ENCODE measurements around the gene TMEM87A. TPM values are rescaled to one million over a fixed set of nuclear protein-coding genes. Genes with fewer than 3 reads are reported as not detected.

The TMEM87A gene
- total and polyA plus RNA-seq, 7 donors, result 16.4 to 30.9 (median 22.0) TPM

- Histone ChIP-seq H3K27me3 (ENCODE audit: insufficient read depth in 3 of 3, low read length in 2 of 3) (no peaks in the 10 kb centered on the region), H3K27ac (no peak overlapping the region), H3K4me3 (no peak overlapping the region), H3K9me3 (no peaks in the 10 kb centered on the region), H3K4me1 (no peaks in the 10 kb centered on the region), H3K36me3 (ENCODE audit: insufficient read depth in 1 of 2, low read depth in 1 of 2) (peaks cover 11 to 98% of the 10 kb centered on the region in 2 donors)
- 70 to 78% (median 71%) methylated on average over 5 of the region's 5 CpGs for WGBS, 3 donors
- intact Hi-C loops (cut with DNase I), result no loop called here
- ATAC-seq (no peak), DNase-seq (no peak)
- no peak for TF ChIP-seq CTCF (IDR thresholded peaks at IDR 0.05)
Observed at GRCh38 chr15:42184296-42184695, 88.9 kb downstream of the TMEM87A start.

- no peak overlapping the region for H3K4me3 ChIP-seq
- no peak for TF ChIP-seq CTCF (IDR thresholded peaks at IDR 0.05)
- intact Hi-C loops (cut with DNase I), result no loop called here
- no peaks in the 10 kb centered on the region for H3K4me1 ChIP-seq
- 89 to 92% (median 90%) methylated on average over 6 of the region's 6 CpGs for WGBS, 3 donors
- no peak overlapping the region for H3K27ac ChIP-seq
- H3K9me3 ChIP-seq, result no peaks in the 10 kb centered on the region
- ATAC-seq, result no peak
- H3K27me3 ChIP-seq (ENCODE audit: insufficient read depth in 3 of 3, low read length in 2 of 3), result no peaks in the 10 kb centered on the region
- peaks cover 9 to 97% of the 10 kb centered on the region in 2 donors for H3K36me3 ChIP-seq (ENCODE audit: insufficient read depth in 1 of 2, low read depth in 1 of 2)
- DNase-seq, result no peak
Observed at GRCh38 chr15:42182961-42183360, 90.3 kb downstream of the TMEM87A start.

GRCh38 chr15:42182328-42182886, 90.8 kb downstream of the TMEM87A start:
- TF ChIP-seq CTCF (IDR thresholded peaks at IDR 0.05), result no peak
- intact Hi-C loops (cut with DNase I), result no loop called here
- no peaks in the 10 kb centered on the region for H3K9me3 ChIP-seq
- no peak overlapping the region for H3K27ac ChIP-seq
- no peaks in the 10 kb centered on the region for H3K27me3 ChIP-seq (ENCODE audit: insufficient read depth in 3 of 3, low read length in 2 of 3)
- ATAC-seq (no peak), DNase-seq (no peak)
- no peaks in the 10 kb centered on the region for H3K4me1 ChIP-seq
- WGBS, 3 donors, result 90 to 92% (median 91%) methylated on average over 6 of the region's 6 CpGs
- peaks cover 5 to 97% of the 10 kb centered on the region in 2 donors for H3K36me3 ChIP-seq (ENCODE audit: insufficient read depth in 1 of 2, low read depth in 1 of 2)
- no peak overlapping the region for H3K4me3 ChIP-seq

- Histone ChIP-seq H3K9me3 (no peaks in the 10 kb centered on the region), H3K27ac (no peak overlapping the region), H3K4me1 (no peaks in the 10 kb centered on the region), H3K4me3 (no peak overlapping the region), H3K36me3 (ENCODE audit: insufficient read depth in 1 of 2, low read depth in 1 of 2) (peaks cover 7 to 97% of the 10 kb centered on the region in 2 donors), H3K27me3 (ENCODE audit: insufficient read depth in 3 of 3, low read length in 2 of 3) (no peaks in the 10 kb centered on the region)
- intact Hi-C loops (cut with DNase I), result no loop called here
- no peak for TF ChIP-seq CTCF (IDR thresholded peaks at IDR 0.05)
- 87 to 92% (median 89%) methylated on average over 2 of the region's 2 CpGs for WGBS, 3 donors
- DNase-seq (no peak), ATAC-seq (no peak)
Observed at GRCh38 chr15:42178056-42178455, 95.2 kb downstream of the TMEM87A start.

GRCh38 chr15:42175671-42176070, 97.6 kb downstream of the TMEM87A start:
- WGBS, 3 donors, result 78 to 80% (median 80%) methylated on average over 5 of the region's 5 CpGs
- Histone ChIP-seq H3K4me3 (no peak overlapping the region), H3K36me3 (ENCODE audit: insufficient read depth in 1 of 2, low read depth in 1 of 2) (peaks cover 7 to 97% of the 10 kb centered on the region in 2 donors), H3K27me3 (ENCODE audit: insufficient read depth in 3 of 3, low read length in 2 of 3) (no peaks in the 10 kb centered on the region), H3K27ac (no peak overlapping the region), H3K9me3 (no peaks in the 10 kb centered on the region), H3K4me1 (no peaks in the 10 kb centered on the region)
- DNase-seq, result no peak
- no peak for TF ChIP-seq CTCF (IDR thresholded peaks at IDR 0.05)
- no peak for ATAC-seq
- intact Hi-C loops (cut with DNase I), result no loop called here

Measured in psoas muscle (tissue), 8 donors.